Upper lobe of right lung (tissue), 1 donor: ENCODE data around the gene PARD3B. TPM values are rescaled to one million over a fixed set of nuclear protein-coding genes. Genes with fewer than 3 reads are reported as not detected.

Experiments
- ATAC-seq: fragments of 200-7000 bp; cut with Tn5 transposase; one replicate; pipeline ENCODE4 v1.9.1; 2020; ENCODE audit warnings: mild to moderate bottlenecking, moderate library complexity
- DNase-seq: peaks from one replicate; pipeline ENCODE4 v3.0.0-alpha.2; 2020
- H3K27ac ChIP-seq: fragments of 200-600 bp; one replicate; pipeline ENCODE4 v1.8.0; 2022
- H3K27me3 ChIP-seq: fragments of 200-600 bp; one replicate; pipeline ENCODE4 v1.8.0; 2022; ENCODE audit warnings: mild to moderate bottlenecking
- H3K36me3 ChIP-seq: fragments of 200-600 bp; one replicate; pipeline ENCODE4 v1.8.0; 2022
- H3K4me1 ChIP-seq: fragments of 200-600 bp; one replicate; pipeline ENCODE4 v1.8.0; 2022
- H3K4me3 ChIP-seq: fragments of 200-600 bp; one replicate; pipeline ENCODE4 v1.8.0; 2022; ENCODE audit warnings: mild to moderate bottlenecking
- H3K9me3 ChIP-seq: fragments of 200-600 bp; one replicate; pipeline ENCODE4 v1.8.0; 2022
- intact Hi-C: fragments of 100-400 bp; cut with DNase I; formaldehyde crosslinking; loops from one replicate; pipeline ENCODE4 v1.11.0; 2022
- total RNA-seq: library from RNA; stranded (reverse); fragmentation: NEBNext Ultra II Directional; extraction: Animal tissue kit (Norgen Biotek cat#: 25700); gene quantifications from one replicate; pipeline ENCODE4 v1.2.1, GENCODE V29; 2021
- TF ChIP-seq, protein P1 (sequence below): fragments of 200-600 bp; IDR thresholded peaks from one replicate; pipeline ENCODE4 v1.8.0; 2022; ENCODE audit warnings: antibody characterized with exemption
- donor health status: DM: no; HTN: yes; CAD: no; lungs with severe emphysema.

PARD3B gene
- total RNA-seq, 1 donor from 2014 or later, result 32.5 TPM

DNA sequence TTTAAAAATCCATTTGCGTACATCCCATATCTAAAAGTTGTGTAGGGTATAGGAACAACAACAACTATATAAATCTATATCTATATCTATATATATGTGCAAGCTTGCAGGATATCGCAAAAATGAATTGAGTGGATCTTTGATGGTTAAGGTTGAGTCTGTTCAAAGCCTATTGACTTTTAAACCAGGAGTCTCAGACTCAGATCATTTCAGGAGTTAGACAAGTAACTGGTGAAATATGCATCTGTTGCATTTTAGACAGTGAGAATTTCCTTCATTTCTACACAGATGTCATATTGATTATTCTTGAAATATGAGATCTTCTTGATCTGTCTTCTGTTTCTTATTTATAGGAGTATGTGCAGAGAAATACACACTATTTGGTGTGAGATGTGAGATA lies 66.5 kb downstream of the PARD3B start:
- Histone ChIP-seq H3K4me3 (no peak overlapping the region), H3K27ac (no peak overlapping the region), H3K9me3 (no peaks in the 10 kb centered on the region), H3K36me3 (no peaks in the 10 kb centered on the region), H3K4me1 (no peaks in the 10 kb centered on the region), H3K27me3 (no peaks in the 10 kb centered on the region)
- ATAC-seq (no peak), DNase-seq (no peak)
- intact Hi-C loops, result no loop called here
- TF ChIP-seq, protein P1, sequence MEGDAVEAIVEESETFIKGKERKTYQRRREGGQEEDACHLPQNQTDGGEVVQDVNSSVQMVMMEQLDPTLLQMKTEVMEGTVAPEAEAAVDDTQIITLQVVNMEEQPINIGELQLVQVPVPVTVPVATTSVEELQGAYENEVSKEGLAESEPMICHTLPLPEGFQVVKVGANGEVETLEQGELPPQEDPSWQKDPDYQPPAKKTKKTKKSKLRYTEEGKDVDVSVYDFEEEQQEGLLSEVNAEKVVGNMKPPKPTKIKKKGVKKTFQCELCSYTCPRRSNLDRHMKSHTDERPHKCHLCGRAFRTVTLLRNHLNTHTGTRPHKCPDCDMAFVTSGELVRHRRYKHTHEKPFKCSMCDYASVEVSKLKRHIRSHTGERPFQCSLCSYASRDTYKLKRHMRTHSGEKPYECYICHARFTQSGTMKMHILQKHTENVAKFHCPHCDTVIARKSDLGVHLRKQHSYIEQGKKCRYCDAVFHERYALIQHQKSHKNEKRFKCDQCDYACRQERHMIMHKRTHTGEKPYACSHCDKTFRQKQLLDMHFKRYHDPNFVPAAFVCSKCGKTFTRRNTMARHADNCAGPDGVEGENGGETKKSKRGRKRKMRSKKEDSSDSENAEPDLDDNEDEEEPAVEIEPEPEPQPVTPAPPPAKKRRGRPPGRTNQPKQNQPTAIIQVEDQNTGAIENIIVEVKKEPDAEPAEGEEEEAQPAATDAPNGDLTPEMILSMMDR, result no peak

DNA sequence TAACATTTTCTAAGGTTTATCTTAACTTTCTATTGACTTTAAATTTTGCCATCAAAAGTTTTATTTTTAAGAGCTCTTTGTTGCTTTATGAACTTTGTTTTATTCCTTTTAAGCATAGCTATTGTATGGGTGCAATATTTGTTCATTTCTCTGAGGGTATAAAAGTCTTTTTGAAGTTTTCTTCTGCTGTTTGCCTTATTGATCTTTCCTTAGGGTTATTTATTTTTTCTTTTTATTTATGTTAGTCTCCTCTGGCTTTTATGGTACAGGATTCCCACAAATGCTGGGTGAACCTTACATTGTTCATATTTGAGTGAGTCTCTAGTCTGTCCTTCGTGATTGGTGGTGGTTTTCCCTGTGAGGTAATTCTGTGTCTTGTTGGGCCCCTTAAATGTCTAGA lies 68.4 kb downstream of the PARD3B start:
- H3K4me1 ChIP-seq, result no peaks in the 10 kb centered on the region
- no peak for DNase-seq
- no peak for ATAC-seq
- TF ChIP-seq, protein P1, result no peak
- H3K27ac ChIP-seq, result no peak overlapping the region
- H3K9me3 ChIP-seq, result no peaks in the 10 kb centered on the region
- no peaks in the 10 kb centered on the region for H3K36me3 ChIP-seq
- intact Hi-C loops, result no loop called here
- H3K27me3 ChIP-seq, result no peaks in the 10 kb centered on the region
- H3K4me3 ChIP-seq, result no peak overlapping the region

DNA sequence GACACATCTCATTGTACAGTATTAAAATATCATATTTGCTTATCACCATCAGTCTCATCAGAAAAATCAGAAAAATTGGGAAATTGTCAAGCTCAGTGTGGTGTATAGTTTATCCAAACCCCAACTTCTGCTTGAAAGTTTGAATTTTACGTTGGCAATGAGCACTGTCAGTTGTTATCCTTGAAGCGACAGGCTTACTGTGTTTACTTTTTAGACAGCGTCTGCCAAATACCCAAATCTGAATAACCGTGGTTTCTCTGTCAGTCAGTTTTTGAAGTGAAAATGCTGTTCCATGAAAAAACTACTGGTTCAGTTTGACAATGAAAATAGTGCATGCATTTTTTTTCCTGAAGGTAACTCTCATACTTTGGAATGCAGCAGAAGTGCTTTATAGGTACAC lies 70.2 kb downstream of the PARD3B start:
- H3K4me3 ChIP-seq, result no peak overlapping the region
- DNase-seq (no peak), ATAC-seq (no peak)
- TF ChIP-seq, protein P1, result no peak
- H3K27ac ChIP-seq, result no peak overlapping the region
- H3K36me3 ChIP-seq, result no peaks in the 10 kb centered on the region
- no peaks in the 10 kb centered on the region for H3K9me3 ChIP-seq
- intact Hi-C loops, result no loop called here
- no peaks in the 10 kb centered on the region for H3K4me1 ChIP-seq
- no peaks in the 10 kb centered on the region for H3K27me3 ChIP-seq

DNA sequence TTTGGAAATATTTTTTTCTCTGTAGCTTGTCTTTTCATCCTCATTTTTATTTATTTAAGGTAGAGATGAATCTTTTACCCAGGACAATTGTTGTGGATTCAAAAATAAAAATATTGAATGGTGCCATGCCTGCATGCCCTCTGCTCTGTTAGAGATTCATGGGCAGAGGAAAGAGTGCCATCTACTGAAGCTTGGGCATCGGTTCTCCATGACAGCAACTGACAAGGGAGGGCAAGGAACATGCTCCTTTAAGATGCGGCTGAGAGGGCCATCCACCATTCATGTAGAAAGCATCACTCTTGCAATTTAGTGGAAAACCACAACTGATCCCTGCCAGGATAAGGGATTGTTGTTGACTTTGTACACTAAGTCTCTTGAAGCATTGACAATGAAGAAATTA lies 79.9 kb downstream of the PARD3B start:
- Histone ChIP-seq H3K9me3 (no peaks in the 10 kb centered on the region), H3K4me1 (no peaks in the 10 kb centered on the region), H3K36me3 (no peaks in the 10 kb centered on the region), H3K4me3 (no peak overlapping the region), H3K27me3 (no peaks in the 10 kb centered on the region), H3K27ac (no peak overlapping the region)
- intact Hi-C loops, result no loop called here
- TF ChIP-seq, protein P1, result no peak
- DNase-seq (no peak), ATAC-seq (no peak)

DNA sequence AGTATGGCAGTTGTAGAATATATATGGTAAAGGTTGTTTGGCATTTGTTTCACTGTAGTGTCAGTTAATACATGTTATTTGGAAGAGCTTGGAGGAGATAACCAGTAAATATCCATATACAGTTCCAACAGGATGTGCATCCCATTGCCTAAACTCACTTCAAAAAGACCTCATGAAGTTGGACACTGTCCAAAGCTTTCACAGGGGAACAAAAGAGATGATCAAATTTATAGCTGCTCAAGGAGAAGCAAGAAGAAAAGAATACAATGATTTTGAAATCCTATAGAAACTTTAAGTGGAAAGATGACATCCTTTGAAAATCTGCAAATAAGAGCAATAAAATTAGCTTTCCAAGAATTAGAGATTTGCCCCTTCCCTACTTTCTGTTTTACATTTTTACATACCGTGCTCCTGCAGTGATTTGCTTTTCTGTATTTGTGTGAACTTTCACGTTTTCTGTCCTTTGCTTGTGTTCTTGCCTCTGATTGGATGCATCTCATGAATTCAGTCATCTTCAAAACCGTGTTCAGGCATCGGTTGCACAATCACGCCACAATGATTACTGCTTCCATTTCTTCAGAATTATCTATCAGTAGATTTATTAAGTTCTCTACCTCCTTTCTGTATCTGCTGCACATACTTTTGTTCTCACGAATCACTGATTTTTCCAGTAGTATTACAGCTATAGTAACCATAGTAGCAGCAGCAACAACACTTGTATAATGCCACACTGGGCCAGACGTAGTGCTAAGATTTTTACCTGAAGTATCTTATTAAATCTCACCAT lies 83.8 kb downstream of the PARD3B start:
- Histone ChIP-seq H3K27ac (no peak overlapping the region), H3K36me3 (no peaks in the 10 kb centered on the region), H3K9me3 (no peaks in the 10 kb centered on the region), H3K4me3 (no peak overlapping the region), H3K4me1 (no peaks in the 10 kb centered on the region), H3K27me3 (no peaks in the 10 kb centered on the region)
- ATAC-seq (no peak), DNase-seq (no peak)
- TF ChIP-seq, protein P1, result no peak
- intact Hi-C loops, result no loop called here
